Measurements from ENCODE around the gene CRYL1. TPM values are rescaled to one million over a fixed set of nuclear protein-coding genes. Genes with fewer than 3 reads are reported as not detected.

The CRYL1 gene
- total and polyA plus RNA-seq, 3 experiments from 2014 or later, result 7.2 to 36.1 (median 7.8) TPM

DNA sequence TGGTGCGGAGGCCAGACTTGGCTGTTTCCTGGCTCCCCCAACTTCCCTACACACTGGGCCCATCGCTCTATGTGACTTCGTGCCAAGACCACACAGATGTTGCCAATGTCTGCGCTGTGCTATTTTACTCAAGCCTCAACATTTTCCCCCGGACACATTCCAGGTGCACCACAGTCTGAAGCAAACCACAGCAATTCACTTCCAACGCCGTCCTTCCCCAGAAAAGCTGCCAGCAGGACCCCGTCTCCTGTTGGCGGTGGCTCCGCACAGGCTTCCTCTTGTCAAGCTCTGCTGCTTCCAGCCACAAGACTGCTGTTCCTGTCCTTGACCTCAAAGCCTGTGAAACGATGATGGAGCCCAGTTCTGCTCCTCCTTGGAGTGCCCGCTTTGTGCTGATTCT is 100.7 kb downstream of the CRYL1 start:
- Histone ChIP-seq H3K4me1 (ENCODE audit: insufficient read depth, low read length) (peaks cover 7% of the 10 kb centered on the region), H3K27me3 (ENCODE audit: insufficient read depth, low read length, poor library complexity, severe bottlenecking) (no peaks in the 10 kb centered on the region), H3K36me3 (ENCODE audit: insufficient read depth, low read length) (no peaks in the 10 kb centered on the region), H3K27ac (ENCODE audit: low read depth, low read length) (no peak overlapping the region), H3K9me3 (ENCODE audit: low read length) (no peaks in the 10 kb centered on the region), H3K4me3 (ENCODE audit: low read length) (no peak overlapping the region)
- Mint-ChIP-seq H3K9me3 (no peaks in the 10 kb centered on the region), H3K36me3 (peaks cover 1 to 31% (median 3%) of the 10 kb centered on the region in 3 donors), H3K27ac (no peak overlapping the region), H3K4me3 (no peak overlapping the region), H3K27me3 (no peaks in the 10 kb centered on the region), H3K4me1 (peaks cover 11 to 18% (median 16%) of the 10 kb centered on the region in 3 donors)
- ChIA-PET CTCF (interaction anchor here (1.2 kb wide), 1 partner anchor 8 kb away, joined by 4 read pairs; no protein-coding TSS in a partner anchor), POLR2A (no interaction called here)
- no peak for DNase-seq

DNA sequence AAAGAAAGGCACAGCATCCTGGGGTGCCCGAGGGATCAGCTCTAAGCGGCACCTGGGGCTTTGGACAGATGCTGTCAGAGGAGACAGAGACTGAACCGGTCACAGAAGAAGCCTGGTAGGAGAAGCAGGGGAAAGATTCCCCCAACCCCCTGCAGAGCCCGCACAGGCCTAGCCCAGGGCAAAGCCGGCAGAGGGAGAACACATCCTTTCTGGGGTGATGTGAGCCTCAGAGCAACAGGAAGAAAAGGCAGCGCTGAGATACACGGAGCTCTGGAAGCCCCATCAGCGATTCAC is 101.2 kb downstream of the CRYL1 start:
- Histone ChIP-seq H3K9me3 (ENCODE audit: low read length) (no peaks in the 10 kb centered on the region), H3K27me3 (ENCODE audit: insufficient read depth, low read length, poor library complexity, severe bottlenecking) (no peaks in the 10 kb centered on the region), H3K36me3 (ENCODE audit: insufficient read depth, low read length) (no peaks in the 10 kb centered on the region), H3K4me1 (ENCODE audit: insufficient read depth, low read length) (peaks cover 12% of the 10 kb centered on the region), H3K27ac (ENCODE audit: low read depth, low read length) (no peak overlapping the region), H3K4me3 (ENCODE audit: low read length) (no peak overlapping the region)
- peaks cover 0 to 28% (median 3%) of the 10 kb centered on the region in 3 donors for H3K36me3 Mint-ChIP-seq
- DNase-seq, result no peak
- no peaks in the 10 kb centered on the region for H3K27me3 Mint-ChIP-seq
- H3K4me1 Mint-ChIP-seq, result peaks cover 15 to 23% (median 20%) of the 10 kb centered on the region in 3 donors
- ChIA-PET CTCF (no interaction called here), POLR2A (no interaction called here)
- H3K9me3 Mint-ChIP-seq, result no peaks in the 10 kb centered on the region
- H3K27ac Mint-ChIP-seq, result peak overlapping the region in 1 of 8 donors; percentile 78
- no peak overlapping the region for H3K4me3 Mint-ChIP-seq

DNA sequence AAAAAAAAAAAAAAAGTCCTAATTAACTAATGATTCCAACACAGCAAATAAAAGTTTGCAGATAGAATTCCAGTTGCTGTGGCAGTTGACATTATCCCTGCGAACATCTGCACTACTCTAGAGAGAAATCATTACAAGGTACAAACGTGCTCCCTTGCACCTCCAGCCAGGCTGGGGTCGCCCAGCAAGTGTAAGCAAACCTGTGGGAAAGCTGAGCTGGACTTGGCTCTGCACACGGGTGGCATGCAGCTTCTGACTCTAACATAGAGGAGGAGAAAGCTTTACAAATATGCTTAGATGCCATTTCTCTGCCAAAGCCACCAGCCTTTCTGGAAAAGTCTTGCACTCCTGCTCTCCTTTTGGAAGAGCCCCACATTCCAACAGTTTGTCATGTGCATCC is 103.3 kb downstream of the CRYL1 start:
- Mint-ChIP-seq H3K4me1 (peaks cover 23 to 37% (median 33%) of the 10 kb centered on the region in 3 donors), H3K9me3 (no peaks in the 10 kb centered on the region), H3K27ac (no peak overlapping the region), H3K4me3 (no peak overlapping the region), H3K36me3 (peaks cover 0 to 27% (median 6%) of the 10 kb centered on the region in 3 donors), H3K27me3 (no peaks in the 10 kb centered on the region)
- Histone ChIP-seq H3K4me3 (ENCODE audit: low read length) (no peak overlapping the region), H3K27ac (ENCODE audit: low read depth, low read length) (no peak overlapping the region), H3K4me1 (ENCODE audit: insufficient read depth, low read length) (peaks cover 14% of the 10 kb centered on the region), H3K36me3 (ENCODE audit: insufficient read depth, low read length) (no peaks in the 10 kb centered on the region), H3K9me3 (ENCODE audit: low read length) (no peaks in the 10 kb centered on the region), H3K27me3 (ENCODE audit: insufficient read depth, low read length, poor library complexity, severe bottlenecking) (no peaks in the 10 kb centered on the region)
- ChIA-PET CTCF (no interaction called here), POLR2A (no interaction called here)
- DNase-seq, result no peak

DNA sequence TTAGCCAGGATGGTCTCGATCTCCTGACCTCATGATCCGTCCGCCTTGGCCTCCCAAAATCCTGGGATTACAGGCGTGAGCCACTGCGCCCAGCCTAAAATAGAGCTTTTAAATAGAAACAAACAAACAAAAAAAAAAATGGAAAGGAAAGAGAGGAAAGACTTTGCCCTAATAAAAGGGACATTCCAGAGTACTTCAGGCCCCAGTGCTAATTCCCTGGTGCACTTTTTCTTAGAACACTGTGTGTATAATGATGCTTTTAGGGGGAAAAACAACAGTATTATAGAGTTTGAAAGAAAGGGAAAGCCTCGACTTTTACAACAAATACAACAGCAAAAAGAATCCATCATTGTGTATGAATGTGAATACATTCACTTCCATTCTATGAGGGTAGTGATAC is 104.7 kb downstream of the CRYL1 start:
- Mint-ChIP-seq H3K4me1 (peaks cover 23 to 33% (median 33%) of the 10 kb centered on the region in 3 donors), H3K36me3 (peaks cover 0 to 16% (median 2%) of the 10 kb centered on the region in 3 donors)
- CTCF ChIA-PET, result interaction anchor here (1.1 kb wide), 1 partner anchor 283 kb away, joined by 3 read pairs; no protein-coding TSS in a partner anchor

DNA sequence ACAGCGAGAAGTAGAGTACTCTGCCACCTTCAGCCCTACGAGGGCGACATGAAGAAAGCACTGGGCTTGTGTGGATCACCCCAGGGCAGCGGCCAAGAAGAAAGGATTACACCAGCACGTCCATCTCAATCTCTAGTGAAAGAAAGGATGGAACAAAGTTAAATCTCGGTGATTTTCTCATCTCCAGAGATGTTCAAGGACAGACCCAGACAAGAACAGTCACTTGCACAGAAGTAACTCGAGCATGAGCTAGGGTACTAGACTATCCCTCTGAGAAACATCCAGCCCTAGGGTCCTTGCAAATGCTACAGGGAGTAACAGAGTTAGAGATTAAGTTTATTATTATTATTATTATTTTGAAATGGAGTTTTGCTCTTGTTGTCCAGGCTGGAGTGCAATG is 106.7 kb downstream of the CRYL1 start:
- Histone ChIP-seq H3K27me3 (ENCODE audit: insufficient read depth, low read length, poor library complexity, severe bottlenecking) (no peaks in the 10 kb centered on the region), H3K4me3 (ENCODE audit: low read length) (no peak overlapping the region), H3K9me3 (ENCODE audit: low read length) (no peaks in the 10 kb centered on the region), H3K27ac (ENCODE audit: low read depth, low read length) (no peak overlapping the region), H3K36me3 (ENCODE audit: insufficient read depth, low read length) (no peaks in the 10 kb centered on the region), H3K4me1 (ENCODE audit: insufficient read depth, low read length) (peaks cover 14% of the 10 kb centered on the region)
- POLR2A ChIA-PET, result no interaction called here
- Mint-ChIP-seq H3K27ac (peak overlapping the region in 2 of 8 donors; percentile 6 to 38), H3K4me1 (peaks cover 23 to 33% (median 33%) of the 10 kb centered on the region in 3 donors), H3K36me3 (peaks cover 0 to 4% (median 2%) of the 10 kb centered on the region in 3 donors), H3K27me3 (no peaks in the 10 kb centered on the region), H3K9me3 (no peaks in the 10 kb centered on the region), H3K4me3 (peak overlapping the region in 4 of 7 donors; percentile 4 to 56 (median 34))
- DNase-seq, result no peak
- CTCF ChIA-PET, result no interaction called here

More for the DNA sequence above, 104.7 kb downstream of the CRYL1 start:
- DNase-seq, result no peak
- Histone ChIP-seq H3K27ac (ENCODE audit: low read depth, low read length) (no peak overlapping the region), H3K4me3 (ENCODE audit: low read length) (no peak overlapping the region), H3K4me1 (ENCODE audit: insufficient read depth, low read length) (peaks cover 14% of the 10 kb centered on the region), H3K36me3 (ENCODE audit: insufficient read depth, low read length) (no peaks in the 10 kb centered on the region), H3K9me3 (ENCODE audit: low read length) (no peaks in the 10 kb centered on the region), H3K27me3 (ENCODE audit: insufficient read depth, low read length, poor library complexity, severe bottlenecking) (no peaks in the 10 kb centered on the region)
- no peak overlapping the region for H3K27ac Mint-ChIP-seq
- H3K9me3 Mint-ChIP-seq, result no peaks in the 10 kb centered on the region
- H3K4me3 Mint-ChIP-seq, result no peak overlapping the region
- no peaks in the 10 kb centered on the region for H3K27me3 Mint-ChIP-seq
- POLR2A ChIA-PET, result interaction anchor here (0.6 kb wide), 1 partner anchor 36 kb away, joined by 3 read pairs; no protein-coding TSS in a partner anchor

DNA sequence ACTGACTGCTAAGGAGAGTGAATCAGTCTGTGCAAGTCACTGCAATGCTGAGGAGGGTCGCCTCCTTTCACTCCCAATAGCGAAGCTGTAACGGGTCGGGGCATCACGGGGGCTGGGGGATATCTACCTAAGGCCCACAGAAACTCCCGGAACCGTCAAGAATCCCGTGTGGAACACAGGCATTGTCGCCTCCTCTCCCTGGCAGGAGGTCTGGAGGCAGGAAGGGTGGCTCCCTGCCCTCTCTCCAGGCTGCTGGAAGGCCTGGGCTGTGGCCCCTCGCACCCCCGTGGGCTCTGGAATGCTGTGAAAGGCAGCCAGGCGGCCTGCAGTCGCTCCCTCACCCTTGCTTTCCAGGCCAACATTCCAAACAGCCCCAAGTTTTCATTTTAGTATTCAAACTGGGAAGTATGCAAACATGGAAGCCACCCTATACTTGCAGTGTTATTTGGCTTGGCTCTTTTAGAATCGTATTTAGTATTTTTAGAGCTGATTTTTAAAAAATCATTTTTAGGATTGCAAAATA is 109.4 kb downstream of the CRYL1 start:
- Histone ChIP-seq H3K27ac (ENCODE audit: low read depth, low read length) (no peak overlapping the region), H3K4me3 (ENCODE audit: low read length) (no peak overlapping the region), H3K4me1 (ENCODE audit: insufficient read depth, low read length) (peaks cover 31% of the 10 kb centered on the region), H3K27me3 (ENCODE audit: insufficient read depth, low read length, poor library complexity, severe bottlenecking) (no peaks in the 10 kb centered on the region), H3K36me3 (ENCODE audit: insufficient read depth, low read length) (no peaks in the 10 kb centered on the region), H3K9me3 (ENCODE audit: low read length) (no peaks in the 10 kb centered on the region)
- H3K4me3 Mint-ChIP-seq, result no peak overlapping the region
- no peak for DNase-seq
- peaks cover 37 to 50% (median 48%) of the 10 kb centered on the region in 3 donors for H3K4me1 Mint-ChIP-seq
- no peak overlapping the region for H3K27ac Mint-ChIP-seq
- no peaks in the 10 kb centered on the region for H3K9me3 Mint-ChIP-seq
- H3K27me3 Mint-ChIP-seq, result no peaks in the 10 kb centered on the region
- POLR2A ChIA-PET, result no interaction called here
- CTCF ChIA-PET, result interaction anchor here (1.1 kb wide), 1 partner anchor 9 kb away, joined by 4 read pairs; no protein-coding TSS in a partner anchor
- H3K36me3 Mint-ChIP-seq, result peaks cover 0 to 4% (median 1%) of the 10 kb centered on the region in 3 donors

DNA sequence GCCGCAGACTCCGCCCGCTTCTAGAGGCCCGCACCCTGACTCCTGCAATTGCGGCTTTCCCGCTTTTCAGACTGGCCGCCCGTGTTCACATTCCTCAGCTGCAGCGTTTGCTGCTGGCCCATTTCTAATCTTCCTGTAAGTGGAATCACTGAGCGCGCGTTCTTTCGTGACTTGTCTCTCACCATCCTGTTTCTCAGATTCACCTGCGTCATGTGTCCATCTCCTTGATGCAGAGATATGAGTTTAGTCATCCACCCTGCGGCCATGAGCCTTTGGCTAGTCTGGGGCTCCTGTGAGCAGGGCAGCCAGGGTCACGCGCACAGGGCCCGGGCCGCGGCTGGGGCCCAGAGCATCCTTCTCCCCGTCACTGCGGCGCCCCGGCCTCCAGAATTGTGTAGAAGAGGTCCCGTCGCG is 110.0 kb downstream of the CRYL1 start:
- H3K27ac ChIP-seq (ENCODE audit: low read depth, low read length), result no peak overlapping the region
- ChIA-PET POLR2A (no interaction called here), CTCF (no interaction called here)
- Mint-ChIP-seq H3K4me1 (peaks cover 38 to 49% (median 49%) of the 10 kb centered on the region in 3 donors), H3K27ac (no peak overlapping the region), H3K27me3 (no peaks in the 10 kb centered on the region), H3K36me3 (peaks cover 0 to 4% (median 1%) of the 10 kb centered on the region in 3 donors), H3K4me3 (no peak overlapping the region), H3K9me3 (no peaks in the 10 kb centered on the region)
- H3K9me3 ChIP-seq (ENCODE audit: low read length), result no peaks in the 10 kb centered on the region
- H3K4me1 ChIP-seq (ENCODE audit: insufficient read depth, low read length), result peaks cover 37% of the 10 kb centered on the region
- DNase-seq, result no peak
- H3K27me3 ChIP-seq (ENCODE audit: insufficient read depth, low read length, poor library complexity, severe bottlenecking), result no peaks in the 10 kb centered on the region
- no peaks in the 10 kb centered on the region for H3K36me3 ChIP-seq (ENCODE audit: insufficient read depth, low read length)
- no peak overlapping the region for H3K4me3 ChIP-seq (ENCODE audit: low read length)

DNA sequence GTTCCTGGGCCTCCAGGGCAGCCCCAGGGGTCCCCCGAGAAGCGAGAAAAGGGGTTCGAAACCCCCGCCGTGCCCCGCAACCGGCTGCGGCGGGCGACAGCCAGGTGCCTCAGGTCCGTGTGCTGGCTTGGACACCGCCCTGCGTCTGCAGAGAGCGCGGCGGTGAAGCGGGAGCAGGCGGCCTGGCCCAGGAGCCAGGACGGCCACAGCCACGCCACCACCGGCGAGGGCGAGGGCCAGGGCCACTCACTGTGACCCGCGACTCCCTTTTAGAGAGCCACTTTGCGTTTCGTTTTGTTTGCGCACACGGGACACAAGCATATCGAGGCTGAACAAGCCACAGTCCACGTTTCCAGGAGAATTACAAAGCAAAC is 110.4 kb downstream of the CRYL1 start:
- no peak for DNase-seq
- Histone ChIP-seq H3K4me1 (ENCODE audit: insufficient read depth, low read length) (peaks cover 36% of the 10 kb centered on the region), H3K27me3 (ENCODE audit: insufficient read depth, low read length, poor library complexity, severe bottlenecking) (no peaks in the 10 kb centered on the region), H3K36me3 (ENCODE audit: insufficient read depth, low read length) (no peaks in the 10 kb centered on the region), H3K4me3 (ENCODE audit: low read length) (no peak overlapping the region), H3K27ac (ENCODE audit: low read depth, low read length) (no peak overlapping the region), H3K9me3 (ENCODE audit: low read length) (no peaks in the 10 kb centered on the region)
- peaks cover 0 to 4% (median 1%) of the 10 kb centered on the region in 3 donors for H3K36me3 Mint-ChIP-seq
- H3K9me3 Mint-ChIP-seq, result no peaks in the 10 kb centered on the region
- ChIA-PET POLR2A (no interaction called here), CTCF (no interaction called here)
- peaks cover 37 to 48% (median 46%) of the 10 kb centered on the region in 3 donors for H3K4me1 Mint-ChIP-seq
- no peak overlapping the region for H3K4me3 Mint-ChIP-seq
- H3K27me3 Mint-ChIP-seq, result no peaks in the 10 kb centered on the region
- H3K27ac Mint-ChIP-seq, result no peak overlapping the region

Data from CD8-positive, alpha-beta memory T cell (primary cell).